ENCODE results near the gene DMRT2.

The DMRT2 gene

DNA sequence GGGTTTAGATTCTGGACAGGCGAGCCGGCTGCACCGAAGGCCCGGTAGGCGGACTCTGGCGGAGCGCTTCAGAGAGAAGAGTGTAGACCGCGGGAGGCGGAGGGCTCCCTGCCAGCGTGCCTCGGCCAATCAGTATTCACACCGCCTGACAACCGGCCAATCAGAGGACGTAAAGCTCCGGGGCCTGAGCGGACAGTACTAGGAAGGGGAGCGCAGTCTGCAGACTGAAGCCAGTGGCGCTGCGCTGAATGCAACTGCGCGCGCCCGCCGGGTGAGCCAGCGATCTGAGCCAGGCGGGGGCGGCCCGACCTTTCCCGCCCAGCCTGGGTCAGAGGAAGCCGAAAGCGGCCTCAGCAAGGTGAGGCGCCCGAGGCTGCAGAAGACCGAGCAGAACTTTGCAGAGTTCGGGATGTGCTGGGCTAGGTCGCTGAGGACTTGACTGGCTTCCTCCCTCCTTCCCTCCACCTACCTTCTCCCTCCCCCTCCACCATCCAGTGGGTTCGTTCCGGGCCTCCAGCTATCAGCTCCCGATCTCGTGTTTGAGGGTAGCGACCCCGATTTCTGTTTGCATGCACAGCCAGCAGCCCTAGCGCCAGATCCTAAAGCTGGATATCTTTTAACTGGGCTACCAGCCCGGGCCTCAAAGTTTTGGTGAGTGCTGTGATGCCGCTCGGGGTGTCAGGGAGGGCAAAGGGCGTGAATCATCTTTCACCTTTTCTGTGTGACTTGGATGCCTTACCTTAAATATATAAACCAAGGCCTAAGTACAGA lies at the start of gene DMRT2:
DMRT2 (plus strand) TSS at position 233 of the 771 bp plus-strand sequence. CDS start 1,257 bp downstream, outside the sequence.
- DNase-seq: no peak

DNA sequence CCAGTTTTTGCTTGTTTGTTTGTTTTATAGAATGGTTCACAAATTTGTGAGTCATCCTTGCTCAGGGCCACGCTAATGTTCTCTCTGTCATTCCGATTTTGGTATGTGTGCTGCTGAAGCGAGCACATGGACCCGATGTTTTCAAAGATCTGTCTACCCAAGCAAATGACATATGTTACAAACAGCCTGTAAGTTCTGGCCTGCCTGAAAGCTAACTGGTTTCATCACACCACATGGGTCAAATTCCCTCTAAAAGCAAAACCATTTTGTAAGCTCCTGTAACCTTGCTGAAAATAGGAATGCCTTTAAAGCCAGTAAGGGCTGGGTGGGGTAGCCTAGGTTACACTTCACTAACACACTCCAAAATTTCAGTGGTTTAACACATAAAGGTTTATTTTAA lies 48.3 kb upstream of the DMRT2 start:
- no peak for DNase-seq

DNA sequence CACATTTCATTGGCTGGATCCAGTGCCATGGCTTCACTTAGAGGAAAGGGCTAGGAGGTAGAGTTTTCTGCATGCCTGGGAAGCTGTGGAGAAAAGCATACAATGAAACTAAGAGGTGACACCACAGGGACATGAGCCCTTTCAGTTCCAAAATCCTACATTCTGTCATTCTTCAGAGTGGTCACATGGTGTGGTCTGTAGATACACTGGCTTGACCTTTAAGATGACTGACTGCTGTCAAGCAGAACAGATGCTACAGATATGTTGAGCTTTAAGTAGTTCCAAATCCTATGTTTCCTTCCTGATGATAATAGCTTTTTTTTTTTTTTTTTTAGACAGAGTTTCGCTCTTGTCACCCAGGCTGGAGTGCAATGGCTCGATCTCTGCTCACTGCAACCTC lies 47.5 kb upstream of the DMRT2 start:
- no peak for DNase-seq

DNA sequence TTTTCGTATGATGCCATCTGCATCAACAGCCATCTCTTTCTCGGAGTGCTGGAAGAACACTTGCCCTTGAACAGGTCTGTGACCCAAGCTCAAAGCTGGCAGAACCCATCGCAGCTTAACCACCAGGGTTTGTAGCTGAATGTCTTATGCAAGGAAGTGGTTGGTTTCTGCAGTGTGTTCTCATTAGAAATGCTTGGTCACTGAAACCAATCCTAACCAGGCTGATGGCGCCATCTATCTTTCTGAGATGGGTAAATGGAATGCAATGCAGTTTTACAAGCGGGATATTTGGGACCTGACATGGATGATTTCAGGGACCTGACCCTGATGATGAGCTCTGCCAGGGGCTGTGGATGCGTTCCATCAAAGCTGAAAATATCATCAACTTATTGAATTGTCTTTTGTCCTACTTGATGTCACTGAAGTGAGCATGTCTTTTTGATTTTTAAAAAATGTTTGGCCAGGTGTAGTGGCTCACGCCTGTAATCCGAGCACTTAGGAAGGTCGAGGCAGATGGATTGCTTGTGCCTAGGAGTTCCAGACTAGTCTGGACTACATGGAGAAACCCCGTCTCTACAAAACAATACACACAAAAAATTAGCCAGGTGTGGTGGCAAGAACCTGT lies 45.0 kb upstream of the DMRT2 start:
- peak; percentile 19 for DNase-seq

DNA sequence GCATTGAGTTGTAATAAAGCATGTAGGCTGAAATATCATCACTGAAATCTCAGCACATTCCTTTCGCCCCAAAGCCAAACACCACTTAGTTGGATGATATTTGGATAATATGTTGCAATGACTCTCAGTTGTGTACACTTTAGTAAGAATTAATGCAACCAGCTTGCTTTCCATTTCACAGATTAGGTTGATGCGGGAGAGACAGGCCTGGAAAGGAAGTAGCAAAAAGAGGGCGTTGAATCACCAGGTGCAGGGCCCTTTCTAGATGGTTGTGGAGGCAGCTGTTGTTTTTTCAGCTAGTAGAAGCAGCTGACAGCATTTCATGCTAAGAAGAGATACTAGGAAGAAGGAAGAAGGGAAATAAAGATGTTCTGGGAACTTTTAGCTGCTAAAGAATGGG lies 42.8 kb upstream of the DMRT2 start:
- DNase-seq: no peak

DNA sequence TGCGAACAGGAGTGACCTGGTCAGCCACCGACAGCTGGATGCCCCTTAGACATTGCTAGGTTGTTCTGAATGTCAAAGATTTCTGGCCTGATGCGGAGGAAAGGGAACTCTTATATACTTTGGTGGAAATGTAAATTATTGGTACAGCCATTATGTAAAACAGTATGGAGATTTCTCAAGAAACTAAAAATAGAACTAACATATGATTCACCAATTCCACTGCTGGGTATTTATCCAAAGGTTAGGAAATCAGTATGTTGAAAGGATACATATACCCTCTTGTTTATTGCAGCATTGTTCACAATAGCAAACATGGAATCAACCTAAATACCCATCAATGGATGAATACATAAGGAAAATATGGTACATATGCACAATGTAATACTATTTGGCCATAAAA lies 41.9 kb upstream of the DMRT2 start:
- DNase-seq: no peak

DNA sequence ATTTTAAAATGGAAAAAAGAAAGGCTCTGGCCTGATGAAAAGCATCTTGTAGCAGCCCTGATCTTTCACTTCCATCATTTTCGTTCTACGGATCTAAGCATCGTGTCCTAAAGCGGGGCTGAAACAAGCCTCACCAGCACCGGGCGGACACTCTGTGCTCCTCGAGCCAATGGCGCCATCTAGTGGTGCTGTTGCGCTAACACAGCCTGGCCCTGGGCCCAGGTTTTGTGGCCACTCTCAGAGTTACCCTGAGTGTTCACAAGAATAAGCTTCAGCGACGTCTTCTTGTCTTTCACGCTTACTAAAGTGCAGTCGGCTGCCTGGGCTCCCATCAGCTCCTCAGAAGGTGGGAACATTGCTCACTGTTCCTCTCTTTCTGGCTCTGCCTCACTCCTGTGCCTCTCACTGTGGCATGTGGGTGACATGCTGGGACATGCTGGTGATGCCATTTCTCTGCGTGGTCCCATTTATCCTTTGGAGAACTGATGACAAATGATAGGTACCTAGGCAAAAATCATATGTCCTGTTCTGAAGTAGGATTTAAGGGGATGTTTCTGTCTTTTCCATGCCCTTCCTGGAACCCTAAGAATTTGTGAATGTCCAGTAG lies 41.0 kb upstream of the DMRT2 start:
- DNase-seq: peak; percentile 69

DNA sequence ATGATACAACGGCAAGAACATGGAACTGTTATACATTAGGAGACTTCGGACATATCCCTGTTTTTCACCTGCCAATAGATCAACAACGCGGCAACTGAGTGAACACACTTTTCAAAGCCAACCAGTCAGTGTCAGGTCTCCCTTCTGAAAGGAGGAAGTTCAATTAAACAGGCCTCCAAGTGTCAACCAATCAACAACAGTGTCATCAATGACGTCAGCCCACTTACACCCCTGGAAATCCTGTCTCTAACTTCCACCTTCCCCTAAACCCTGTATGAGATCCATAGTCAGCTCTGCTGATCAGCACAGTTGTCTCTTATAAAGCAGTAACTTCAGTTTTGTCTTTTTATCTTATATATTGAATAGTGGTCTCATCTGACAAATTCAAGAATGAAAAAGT lies 37.1 kb upstream of the DMRT2 start:
- DNase-seq: no peak

DNA sequence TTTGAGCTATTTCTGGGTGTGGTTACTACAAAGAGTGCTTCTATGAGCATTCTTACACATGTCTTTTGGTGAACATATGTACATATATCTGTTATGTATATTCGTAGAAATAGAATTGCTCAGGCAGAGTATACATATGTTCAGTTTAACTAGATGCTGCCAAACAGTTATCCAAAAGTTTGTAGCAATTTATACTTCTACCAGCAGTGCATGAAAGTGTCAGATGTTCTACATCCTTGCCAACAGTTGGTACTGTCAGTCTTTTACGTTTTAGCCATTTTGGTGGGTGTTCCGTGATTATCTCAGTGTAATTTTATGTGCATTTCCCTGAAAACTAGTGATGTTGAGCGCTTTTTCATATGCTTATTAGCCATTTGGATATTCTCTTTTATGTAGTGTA lies 35.9 kb upstream of the DMRT2 start:
- DNase-seq: no peak

DNA sequence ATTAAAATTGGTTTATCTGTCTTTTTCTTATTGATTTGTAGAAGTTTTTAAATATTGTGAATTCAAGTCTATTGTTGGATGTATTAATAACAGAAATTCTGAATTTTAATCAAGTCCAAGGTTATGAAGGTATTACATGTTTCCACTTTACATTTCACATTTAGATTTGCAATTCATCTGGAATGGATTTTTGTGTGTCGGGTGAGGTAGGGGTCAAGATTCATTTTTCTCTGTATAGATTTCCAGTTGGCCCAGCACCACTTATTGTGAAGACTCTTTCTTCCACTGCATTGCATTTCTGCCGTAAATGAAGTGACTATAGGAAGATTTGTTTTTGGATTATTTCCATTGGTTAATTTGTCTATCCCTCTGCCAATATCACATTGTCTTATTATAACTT lies 35.5 kb upstream of the DMRT2 start:
- DNase-seq: no peak

DNA sequence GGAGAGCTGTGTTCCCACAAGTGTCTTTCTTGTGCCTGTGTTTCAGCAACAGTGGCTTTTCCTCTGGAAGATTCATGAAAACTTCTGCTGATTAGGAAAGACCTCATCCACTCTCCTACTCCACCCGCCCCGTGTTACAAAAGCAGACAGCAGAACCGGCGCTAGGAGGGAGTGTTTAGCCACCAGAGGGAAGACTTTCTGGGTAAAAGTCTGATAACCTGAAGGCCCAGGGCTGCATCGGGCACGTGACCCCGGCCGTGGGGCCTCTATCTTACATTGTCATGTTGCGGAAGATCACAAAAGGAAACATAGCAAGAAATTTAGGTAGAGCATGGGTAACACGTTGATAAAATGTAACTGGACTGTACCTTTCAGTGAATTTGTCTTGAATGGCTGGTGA lies 32.0 kb upstream of the DMRT2 start:
- DNase-seq: no peak

DNA sequence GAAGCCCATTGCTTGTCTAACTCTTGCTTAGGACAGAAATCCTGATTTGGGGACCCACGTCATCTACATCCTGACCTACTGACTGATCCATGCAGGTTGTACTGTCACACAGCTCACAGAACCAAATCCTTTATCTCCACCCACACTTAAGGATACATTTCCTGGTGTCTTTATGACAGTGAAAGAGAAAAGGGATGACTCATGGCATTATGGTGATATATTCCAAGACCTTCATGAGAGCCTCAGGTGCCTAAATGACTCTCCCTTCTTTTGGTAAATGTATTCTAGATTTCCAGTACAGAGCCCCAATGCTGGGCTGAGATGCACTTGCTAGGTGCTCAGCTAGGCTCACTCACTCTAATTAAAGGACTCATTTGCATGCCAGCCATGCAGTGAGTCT lies 26.0 kb upstream of the DMRT2 start:
- DNase-seq: no peak

DNA sequence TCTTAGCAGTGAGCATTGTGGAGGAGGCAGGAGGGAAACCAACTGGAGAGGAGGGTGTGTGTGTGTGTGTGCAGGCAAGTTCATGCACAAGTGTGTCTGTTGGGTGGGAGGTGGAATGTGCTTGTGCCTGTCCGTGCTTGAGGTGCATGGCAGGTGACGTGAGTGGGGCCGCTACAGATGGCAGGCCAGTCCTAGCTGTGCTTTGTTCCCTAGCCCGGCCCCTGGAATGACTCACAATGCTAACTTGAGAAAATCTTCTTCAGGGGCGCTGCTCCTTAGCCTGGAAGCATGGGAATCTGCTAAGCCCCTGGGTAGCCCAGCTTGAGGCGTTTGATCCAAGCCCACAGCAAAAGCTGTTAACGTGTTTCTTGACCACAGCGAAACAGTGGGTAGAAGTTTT lies 25.0 kb upstream of the DMRT2 start:
- DNase-seq: no peak

DNA sequence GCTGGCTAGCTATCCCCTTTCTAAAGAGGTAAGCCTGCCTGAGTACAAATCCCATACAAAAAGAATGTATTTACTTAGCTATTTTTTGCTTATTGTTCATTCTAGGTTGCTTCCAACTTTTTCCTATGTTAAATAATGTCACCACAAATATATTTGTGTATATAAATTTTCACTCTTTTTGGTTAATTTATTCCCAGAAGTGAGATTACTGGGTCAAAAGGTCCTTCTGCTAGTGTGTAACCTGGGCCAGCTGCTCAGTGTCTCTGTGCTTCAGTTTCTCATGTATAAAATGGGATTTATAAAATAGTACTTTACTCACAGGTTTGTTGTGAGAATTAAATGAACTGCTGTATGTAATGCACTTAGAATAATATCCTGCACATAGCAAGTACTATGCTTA lies 23.9 kb upstream of the DMRT2 start:
- DNase-seq: no peak

DNA sequence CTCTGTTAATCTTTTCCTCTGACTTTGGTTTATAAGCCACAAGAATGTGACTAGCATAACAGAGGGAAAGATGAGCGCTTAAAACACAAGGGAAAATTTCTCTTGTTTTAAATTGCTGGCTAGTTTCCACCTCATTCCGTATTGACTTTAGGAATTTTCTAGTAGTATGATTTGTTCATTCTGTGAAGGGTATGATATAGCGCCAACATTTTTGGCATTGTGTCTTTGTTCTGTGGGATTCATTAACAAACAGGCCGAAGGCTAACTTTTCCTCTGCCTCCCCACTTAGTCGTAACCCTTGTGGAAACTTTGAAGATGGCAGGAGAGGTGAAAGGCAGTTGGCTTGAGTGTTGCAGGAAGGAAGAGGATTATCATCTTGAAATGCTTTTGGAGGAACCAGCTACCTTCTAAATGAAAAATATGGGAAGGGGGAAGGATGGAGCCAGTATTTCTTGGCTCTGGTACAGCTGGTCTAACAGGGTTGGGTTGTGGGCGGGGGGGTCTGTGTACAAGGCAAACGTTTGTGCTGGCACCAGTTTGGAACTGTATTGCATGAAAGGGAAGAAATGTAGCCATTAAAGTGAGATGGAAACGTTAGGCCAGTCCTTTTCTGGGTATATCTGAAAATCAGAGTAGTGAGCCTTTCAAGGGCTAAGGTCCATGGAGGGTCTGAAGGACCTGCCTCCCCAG lies 21.5 kb upstream of the DMRT2 start:
- no peak for DNase-seq

DNA sequence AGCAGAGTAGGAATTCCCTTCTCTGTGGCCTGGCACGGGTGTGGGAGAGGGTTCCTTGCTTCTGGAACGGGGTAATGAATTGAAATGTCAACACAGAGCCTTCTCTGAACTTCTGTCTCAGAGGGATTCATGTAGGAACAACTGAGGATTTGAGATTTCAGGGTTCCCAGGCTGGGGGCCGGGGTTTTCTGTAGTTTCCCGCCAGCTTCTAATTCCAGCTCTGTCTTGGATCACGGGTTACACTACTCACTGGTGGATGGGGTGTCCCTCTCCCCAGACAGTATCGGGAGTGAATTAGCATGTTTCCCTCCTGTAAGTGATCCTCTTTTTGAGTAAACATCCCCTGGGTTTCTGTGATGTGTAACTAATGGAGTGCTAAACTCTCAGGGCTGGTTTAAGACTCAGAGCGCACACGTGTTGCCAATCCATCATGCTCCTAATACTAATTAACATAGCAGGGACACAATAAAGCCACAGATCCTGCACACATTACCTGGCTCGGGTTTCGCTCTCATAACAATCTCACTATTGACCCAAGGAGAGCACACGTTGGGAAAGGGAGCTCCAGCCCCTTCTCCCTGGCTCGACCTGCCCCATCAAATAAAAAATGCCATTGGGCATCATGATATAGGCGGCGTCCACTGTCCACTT lies 18.1 kb upstream of the DMRT2 start:
- DNase-seq: no peak

DNA sequence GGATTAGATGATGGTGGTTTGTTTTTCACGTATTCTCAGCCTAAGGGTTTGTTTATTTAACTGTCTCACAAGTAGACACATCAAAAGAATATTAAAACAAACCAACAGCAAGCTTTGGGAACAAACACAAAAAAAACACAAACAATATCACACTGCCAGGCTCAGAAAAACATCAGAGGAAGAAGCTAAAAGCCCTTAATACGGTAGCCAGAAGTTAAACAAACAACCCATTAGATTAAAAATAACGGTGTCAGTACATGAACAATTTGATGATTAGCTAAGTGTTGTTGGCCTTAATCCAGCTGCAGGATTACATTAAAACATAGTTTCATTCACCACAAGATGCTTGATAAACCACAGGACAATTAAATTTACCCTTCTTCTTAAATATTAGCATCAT lies 15.9 kb upstream of the DMRT2 start:
- DNase-seq: no peak

DNA sequence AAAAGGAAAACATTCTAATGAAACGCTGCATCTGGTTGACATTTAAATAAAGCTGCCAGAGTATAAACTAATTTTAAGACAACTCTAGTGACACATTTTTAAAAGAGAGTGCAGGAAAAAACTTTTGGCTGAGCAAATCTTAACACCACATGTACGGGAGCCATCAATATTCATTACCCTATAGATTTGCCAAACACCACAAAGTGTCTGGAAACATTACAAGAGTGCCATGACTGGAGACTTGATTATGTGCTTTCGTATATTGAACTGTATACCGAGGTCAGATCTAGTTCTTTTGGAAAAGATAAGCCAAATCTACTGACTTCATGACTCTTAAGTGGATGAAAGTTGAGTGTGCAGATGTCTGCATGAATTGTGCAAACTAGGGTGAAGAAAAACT lies 10.6 kb upstream of the DMRT2 start:
- no peak for DNase-seq

DNA sequence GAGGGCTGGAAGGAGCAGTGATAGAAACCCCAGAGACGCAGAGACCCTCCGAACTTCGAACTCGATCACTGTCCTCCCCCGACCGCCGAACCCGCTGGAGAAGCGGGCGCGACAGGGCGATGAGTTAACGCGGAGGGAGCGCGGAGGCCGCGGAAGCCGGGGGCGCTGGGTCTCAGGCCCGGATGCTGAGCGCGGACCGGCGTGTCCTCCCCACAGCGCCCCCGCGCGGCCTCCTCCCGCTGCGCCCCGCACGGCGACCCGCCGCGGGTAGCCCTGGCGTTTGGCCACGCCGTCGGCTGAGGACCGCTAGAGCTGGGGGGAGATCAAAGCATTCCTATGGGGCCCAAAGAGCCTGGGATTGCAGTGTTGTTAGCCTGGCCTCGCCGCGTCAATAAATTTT lies 7.7 kb upstream of the DMRT2 start:
- DNase-seq: no peak

DNA sequence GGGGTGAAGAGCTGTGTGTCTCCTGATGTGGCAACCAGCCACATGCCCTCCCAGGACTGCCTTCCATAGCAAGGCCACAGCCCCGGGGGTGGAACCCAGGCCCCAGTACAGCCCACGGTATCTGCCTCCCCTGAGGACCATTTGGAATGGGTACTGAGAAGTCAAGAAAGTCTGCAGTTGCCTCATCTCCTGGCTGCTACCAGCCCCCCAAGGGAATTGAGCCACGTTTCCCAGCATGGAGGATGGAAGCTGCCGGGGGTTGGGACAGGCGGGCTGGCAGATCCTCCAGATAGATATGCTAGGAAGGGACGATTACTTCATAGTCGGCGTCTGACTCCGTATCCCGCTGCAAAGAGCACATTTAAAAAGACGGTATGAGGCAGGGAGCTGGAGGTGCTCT lies 5.5 kb upstream of the DMRT2 start:
- DNase-seq: no peak

DNA sequence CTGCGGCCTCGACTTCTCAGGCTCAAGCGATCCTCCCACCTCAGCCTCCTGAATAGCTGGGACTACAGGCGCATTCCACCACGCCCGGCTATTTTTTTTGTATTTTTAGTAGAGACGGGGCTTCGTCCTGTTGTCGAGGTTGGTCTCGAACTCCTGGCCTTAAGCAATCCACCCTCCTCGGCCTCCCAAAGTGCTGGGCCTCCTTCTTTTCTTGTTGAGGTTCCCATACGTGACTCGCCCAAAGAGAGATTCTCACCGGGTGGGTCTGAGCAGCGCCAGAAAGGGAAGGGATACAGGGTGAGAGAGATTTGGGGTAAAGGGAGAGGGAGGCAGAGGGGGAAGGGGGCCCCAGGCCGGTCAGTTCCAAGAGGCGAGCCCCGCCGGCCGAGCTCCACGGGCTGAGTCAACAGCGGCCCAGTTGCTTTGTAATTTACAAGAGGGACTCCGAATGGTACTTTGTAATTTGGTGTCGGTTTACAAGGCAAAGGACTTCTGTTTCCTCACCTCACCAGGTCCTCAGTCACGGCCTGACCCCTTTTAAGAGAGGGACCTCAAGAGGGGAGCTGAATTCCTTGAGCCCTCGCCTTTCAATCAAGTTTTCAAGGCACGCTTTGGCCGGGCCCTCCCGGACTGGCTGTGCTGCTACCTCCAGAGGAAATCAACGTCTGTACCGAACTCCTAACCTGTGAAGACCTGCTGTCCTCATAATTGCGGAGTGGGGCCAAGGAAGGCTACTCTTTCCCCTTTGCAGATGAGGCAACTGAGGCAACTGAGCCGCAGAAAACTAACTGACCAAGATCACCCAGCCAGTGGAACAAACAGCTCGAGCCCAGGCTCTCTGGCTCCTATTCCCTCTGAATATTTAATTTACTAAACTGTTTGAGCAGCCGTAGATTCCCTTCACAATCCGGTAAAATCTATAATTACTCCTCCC lies 3.3 kb upstream of the DMRT2 start:
- no peak for DNase-seq

DNA sequence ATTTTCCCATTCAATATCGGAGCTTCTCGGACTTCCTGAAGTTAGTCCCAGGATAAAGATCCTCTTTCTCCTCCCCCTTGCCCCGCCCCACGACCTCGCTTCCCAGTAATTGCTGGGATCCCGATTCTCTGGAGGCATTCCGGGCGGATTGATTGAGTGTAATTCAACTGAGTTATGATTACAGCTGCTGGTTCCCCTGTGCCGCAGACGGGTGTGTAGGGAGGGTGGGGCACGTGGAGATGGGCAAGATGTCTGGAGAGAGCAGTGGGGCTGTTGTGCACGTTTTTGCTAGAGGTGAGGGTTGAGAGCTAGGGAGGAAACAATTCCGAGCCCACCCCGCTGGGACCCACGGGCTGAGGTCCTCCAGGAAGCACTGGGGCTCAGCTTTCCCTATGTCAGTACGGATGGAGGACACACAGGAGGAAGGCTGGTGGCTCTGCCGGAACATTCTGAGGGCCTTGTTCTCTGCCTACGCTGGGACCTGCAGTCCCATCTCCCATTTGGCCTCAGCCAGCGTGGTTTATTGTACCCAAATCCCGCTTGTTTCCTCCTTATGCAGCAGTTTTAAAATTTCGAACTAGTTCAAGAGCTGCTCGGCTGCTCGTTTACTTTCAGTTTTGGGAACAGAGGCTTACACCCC lies 2.4 kb upstream of the DMRT2 start:
- DNase-seq: no peak
